ENCODE results near the gene GTF2A1L.

DNA sequence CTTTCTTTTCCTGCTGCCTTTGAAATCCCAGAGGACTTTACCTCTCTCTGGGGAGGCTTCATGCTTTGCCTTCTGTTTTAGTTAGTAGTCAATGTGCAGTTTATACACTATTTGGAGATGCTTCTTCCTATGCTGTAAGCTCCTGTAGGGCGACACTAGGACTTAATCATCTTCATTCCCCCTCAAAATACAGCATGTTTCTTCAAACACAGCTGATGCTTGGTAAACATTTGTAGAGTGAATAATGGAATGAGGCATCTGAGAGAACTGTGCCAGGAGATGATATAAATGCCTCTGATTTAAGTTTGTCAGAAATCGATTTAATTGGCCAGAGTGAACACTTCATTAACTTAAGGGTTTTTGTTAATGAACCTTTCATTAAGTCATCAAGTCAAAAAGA is 94.5 kb downstream of the GTF2A1L start:
- no peak for TF ChIP-seq CTCF (IDR thresholded peaks at IDR 0.05)
- no peak for TF ChIP-seq POLR2A (IDR thresholded peaks at IDR 0.05)
